Activated gamma-delta T cell treated with anti-CD3 and anti-CD28 coated beads, Interleukin-2, amount 50 U/mL, for 16 hours (primary cell): Measurements from ENCODE around the gene GDPD3.

Source experiments
- DNase-seq: peaks from one replicate; pipeline ENCODE4 v3.0.0-alpha.2; 2020; ENCODE audit warnings: low read depth

GDPD3 gene

GRCh38 chr16:30077656-30078055 is 35.7 kb downstream of the GDPD3 start:
- no peak for DNase-seq

GRCh38 chr16:30076276-30076791 is 37.0 kb downstream of the GDPD3 start:
- no peak for DNase-seq

- peak; percentile 82 for DNase-seq
These were observed 37.6 kb downstream of the GDPD3 start, which contains the start of gene PPP4C for GRCh38 chr16:30075503-30076275. TSS of gene PPP4C (plus strand) at chr16:30075994. CDS start at chr16:30076378, 384 bp downstream.

- DNase-seq = no peak
These were observed 42.8 kb downstream of the GDPD3 start for GRCh38 chr16:30070490-30070889.

- no peak for DNase-seq
These were observed 43.5 kb downstream of the GDPD3 start for GRCh38 chr16:30069611-30070462.

GRCh38 chr16:30068750-30069610 is 44.4 kb downstream of the GDPD3 start:
- peak; percentile 26 for DNase-seq

GRCh38 chr16:30068333-30068732 is 45.0 kb downstream of the GDPD3 start:
- no peak for DNase-seq

- no peak for DNase-seq
These were observed 45.8 kb downstream of the GDPD3 start for GRCh38 chr16:30067584-30067916.

- no peak for DNase-seq
These were observed 46.4 kb downstream of the GDPD3 start for GRCh38 chr16:30066761-30067583.

- DNase-seq = no peak
These were observed 47.2 kb downstream of the GDPD3 start for GRCh38 chr16:30065943-30066760.

GRCh38 chr16:30065102-30065942 is 48.0 kb downstream of the GDPD3 start, which contains the start of gene ALDOA:
TSS of gene ALDOA (plus strand) at chr16:30065760. CDS start at chr16:30066898, 1,138 bp downstream.
- DNase-seq = peak; percentile 92

GRCh38 chr16:30064729-30065101 is 48.6 kb downstream of the GDPD3 start:
- no peak for DNase-seq

GRCh38 chr16:30063893-30064728 is 49.2 kb downstream of the GDPD3 start:
- peak; percentile 52 for DNase-seq

- DNase-seq = no peak
These were observed 50.0 kb downstream of the GDPD3 start for GRCh38 chr16:30063278-30063892.

GRCh38 chr16:30060836-30061554 is 52.3 kb downstream of the GDPD3 start:
- DNase-seq = no peak

GRCh38 chr16:30060346-30060745 is 53.0 kb downstream of the GDPD3 start:
- DNase-seq = no peak

GRCh38 chr16:30054959-30055553 is 58.3 kb downstream of the GDPD3 start:
- DNase-seq = no peak
